DND-41 (cell line): Measurements from ENCODE around the gene DNM3.

ENCODE experiments used
- ATAC-seq: fragments of 200-7000 bp; cut with Tn5 transposase; 3 replicates; pipeline ENCODE4 v1.9.1; 2021; ENCODE audit warnings: low read depth; ENCODE audit not compliant: insufficient read depth
- DNase-seq: peaks from one replicate; pipeline ENCODE4 v3.0.0-alpha.2; 2020
- H2AFZ ChIP-seq: 2 replicates; pipeline ENCODE4 v1.6.0; 2012; ENCODE audit warnings: low read depth, low read length
- H3K27ac ChIP-seq: 2 replicates; pipeline ENCODE4 v1.5.1; 2012; ENCODE audit warnings: low read length, inconsistent platforms
- H3K27me3 ChIP-seq: fragments of 200-600 bp; sonication (generic); 2 replicates; pipeline ENCODE4 v1.6.0; 2012; ENCODE audit warnings: low read length, mild to moderate bottlenecking, inconsistent platforms; ENCODE audit not compliant: insufficient read depth, poor library complexity
- H3K36me3 ChIP-seq: 2 replicates; pipeline ENCODE4 v1.5.1; 2012; ENCODE audit warnings: low read length, inconsistent platforms; ENCODE audit not compliant: insufficient read depth
- H3K4me1 ChIP-seq: 2 replicates; pipeline ENCODE4 v1.5.1; 2012; ENCODE audit warnings: mild to moderate bottlenecking, low read length; ENCODE audit not compliant: insufficient read depth
- H3K4me2 ChIP-seq: 2 replicates; pipeline ENCODE4 v1.6.0; 2012; ENCODE audit warnings: mild to moderate bottlenecking, moderate library complexity, low read length, inconsistent platforms; ENCODE audit not compliant: insufficient read depth
- H3K4me3 ChIP-seq, 2 experiments: fragments of 200-600 bp in 1 of 2; shearing (Covaris generic) in 1 of 2; 2 replicates each; pipeline ENCODE4 v1.5.1; 2012 to 2016; ENCODE audit warnings: inconsistent platforms in 2 of 2, low read length in 2 of 2, mild to moderate bottlenecking in 2 of 2, low read depth in 1 of 2, moderate library complexity in 1 of 2
- H3K79me2 ChIP-seq: 2 replicates; pipeline ENCODE4 v1.6.0; 2012; ENCODE audit warnings: low read length, inconsistent platforms; ENCODE audit not compliant: insufficient read depth
- H3K9ac ChIP-seq: 2 replicates; pipeline ENCODE4 v1.6.0; 2012; ENCODE audit warnings: low read depth, mild to moderate bottlenecking, inconsistent platforms, low read length, moderate library complexity
- H3K9me3 ChIP-seq: 2 replicates; pipeline ENCODE4 v1.5.1; 2012; ENCODE audit warnings: low read length, moderate library complexity, mild to moderate bottlenecking, inconsistent platforms; ENCODE audit not compliant: insufficient read depth, severe bottlenecking
- H4K20me1 ChIP-seq: 2 replicates; pipeline ENCODE4 v1.6.0; 2012; ENCODE audit warnings: low read length; ENCODE audit not compliant: insufficient read depth
- EZH2 ChIP-seq: IDR thresholded peaks from 3 replicates; pipeline ENCODE4 v1.6.1; 2012; ENCODE audit warnings: borderline replicate concordance, low read depth, mild to moderate bottlenecking, moderate library complexity, low read length, inconsistent platforms; ENCODE audit not compliant: severe bottlenecking
- TF ChIP-seq, protein P1 (sequence below): IDR thresholded peaks from 2 replicates; pipeline ENCODE4 v1.5.1; 2012; ENCODE audit warnings: borderline replicate concordance, low read length, moderate library complexity, mild to moderate bottlenecking; ENCODE audit not compliant: poor library complexity, severe bottlenecking; ENCODE audit errors: extremely low read depth

Gene DNM3

GRCh38 chr1:172145231-172145651, 303.9 kb downstream of the DNM3 start:
- Histone ChIP-seq H3K4me2 (no peak overlapping the region), H3K4me1 (no peaks in the 10 kb centered on the region), H3K9me3 (no peaks in the 10 kb centered on the region), H3K9ac (no peak overlapping the region), H3K27me3 (peaks cover 4% of the 10 kb centered on the region), H4K20me1 (no peaks in the 10 kb centered on the region), H3K79me2 (no peaks in the 10 kb centered on the region), H3K27ac (no peak overlapping the region), H3K4me3 (no peak overlapping the region), H2AFZ (no peak overlapping the region), H3K36me3 (no peaks in the 10 kb centered on the region)
- DNase-seq, result no peak
- TF ChIP-seq EZH2, result no peak
- TF ChIP-seq, protein P1, sequence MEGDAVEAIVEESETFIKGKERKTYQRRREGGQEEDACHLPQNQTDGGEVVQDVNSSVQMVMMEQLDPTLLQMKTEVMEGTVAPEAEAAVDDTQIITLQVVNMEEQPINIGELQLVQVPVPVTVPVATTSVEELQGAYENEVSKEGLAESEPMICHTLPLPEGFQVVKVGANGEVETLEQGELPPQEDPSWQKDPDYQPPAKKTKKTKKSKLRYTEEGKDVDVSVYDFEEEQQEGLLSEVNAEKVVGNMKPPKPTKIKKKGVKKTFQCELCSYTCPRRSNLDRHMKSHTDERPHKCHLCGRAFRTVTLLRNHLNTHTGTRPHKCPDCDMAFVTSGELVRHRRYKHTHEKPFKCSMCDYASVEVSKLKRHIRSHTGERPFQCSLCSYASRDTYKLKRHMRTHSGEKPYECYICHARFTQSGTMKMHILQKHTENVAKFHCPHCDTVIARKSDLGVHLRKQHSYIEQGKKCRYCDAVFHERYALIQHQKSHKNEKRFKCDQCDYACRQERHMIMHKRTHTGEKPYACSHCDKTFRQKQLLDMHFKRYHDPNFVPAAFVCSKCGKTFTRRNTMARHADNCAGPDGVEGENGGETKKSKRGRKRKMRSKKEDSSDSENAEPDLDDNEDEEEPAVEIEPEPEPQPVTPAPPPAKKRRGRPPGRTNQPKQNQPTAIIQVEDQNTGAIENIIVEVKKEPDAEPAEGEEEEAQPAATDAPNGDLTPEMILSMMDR, result no peak
- ATAC-seq, result no peak

DNA sequence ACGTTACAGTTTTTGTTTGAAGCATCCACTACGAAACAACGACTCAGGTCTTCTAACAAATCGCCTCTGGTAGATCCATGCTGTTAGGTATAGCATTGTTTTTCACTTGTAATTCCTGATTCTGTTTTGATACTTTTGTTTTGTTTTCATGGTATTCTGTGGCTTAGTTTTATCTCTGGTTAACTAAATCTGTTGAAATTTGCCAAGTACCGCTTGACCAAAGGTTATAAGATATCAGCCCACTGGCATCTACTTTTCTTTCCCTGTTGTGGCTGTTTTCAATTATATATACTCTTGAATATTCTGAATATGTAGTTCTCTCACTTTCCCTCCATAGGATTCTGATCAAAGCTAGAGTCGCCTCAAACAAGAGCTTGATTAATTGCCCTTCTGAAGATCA, 304.4 kb downstream of the DNM3 start:
- Histone ChIP-seq H3K27me3 (peaks cover 4% of the 10 kb centered on the region), H4K20me1 (no peaks in the 10 kb centered on the region), H3K9ac (no peak overlapping the region), H3K36me3 (no peaks in the 10 kb centered on the region), H3K4me1 (no peaks in the 10 kb centered on the region), H3K4me2 (no peak overlapping the region), H3K79me2 (no peaks in the 10 kb centered on the region), H3K9me3 (no peaks in the 10 kb centered on the region), H2AFZ (no peak overlapping the region), H3K4me3 (no peak overlapping the region), H3K27ac (no peak overlapping the region)
- TF ChIP-seq, protein P1, result no peak
- TF ChIP-seq EZH2, result no peak
- no peak for ATAC-seq
- DNase-seq, result no peak

DNA sequence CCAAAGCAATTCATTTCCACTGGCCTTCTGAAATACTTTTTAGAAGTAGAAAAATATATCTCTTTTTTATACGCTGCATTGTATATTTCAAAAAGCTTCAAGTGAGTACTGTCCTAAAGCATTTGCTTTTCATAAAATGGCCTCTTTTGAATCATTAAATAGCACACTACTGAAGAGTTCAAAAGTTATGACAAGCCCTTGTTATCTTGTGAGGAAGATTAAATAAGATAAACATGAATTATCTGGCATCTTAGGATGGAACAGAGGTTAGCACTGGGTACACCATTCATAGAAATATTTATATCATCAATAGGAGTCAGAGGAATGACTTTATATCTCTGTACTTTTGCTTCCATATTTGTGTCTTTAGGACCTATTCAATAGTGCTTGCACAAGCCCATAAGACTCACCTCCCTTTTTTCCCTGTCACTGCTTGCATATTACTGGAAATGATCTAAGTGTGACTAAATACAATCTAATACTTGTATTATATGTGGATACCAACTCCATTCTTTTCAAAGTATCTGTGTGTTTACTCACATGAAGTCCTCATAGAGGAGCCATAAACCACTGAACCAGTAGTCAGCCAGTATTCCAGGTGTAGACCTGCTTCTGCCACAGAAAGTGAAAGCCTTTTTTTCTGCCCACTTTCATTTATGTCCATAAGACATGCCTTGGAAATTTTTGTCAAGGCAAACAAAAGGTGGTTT, 305.0 kb downstream of the DNM3 start:
- Histone ChIP-seq H3K79me2 (no peaks in the 10 kb centered on the region), H3K4me2 (no peak overlapping the region), H3K9me3 (no peaks in the 10 kb centered on the region), H3K36me3 (no peaks in the 10 kb centered on the region), H2AFZ (no peak overlapping the region), H3K9ac (no peak overlapping the region), H4K20me1 (no peaks in the 10 kb centered on the region), H3K4me3 (no peak overlapping the region), H3K4me1 (no peaks in the 10 kb centered on the region), H3K27ac (no peak overlapping the region), H3K27me3 (peaks cover 4% of the 10 kb centered on the region)
- ATAC-seq (no peak), DNase-seq (no peak)
- TF ChIP-seq EZH2, result no peak

- Histone ChIP-seq H3K36me3 (no peaks in the 10 kb centered on the region), H3K27me3 (peaks cover 4% of the 10 kb centered on the region), H4K20me1 (no peaks in the 10 kb centered on the region), H3K9ac (no peak overlapping the region), H3K9me3 (no peaks in the 10 kb centered on the region), H3K27ac (no peak overlapping the region), H3K4me3 (no peak overlapping the region), H3K4me2 (no peak overlapping the region), H3K79me2 (no peaks in the 10 kb centered on the region), H2AFZ (no peak overlapping the region), H3K4me1 (no peaks in the 10 kb centered on the region)
- no peak for TF ChIP-seq EZH2
- TF ChIP-seq, protein P1, result no peak
- ATAC-seq (no peak), DNase-seq (no peak)
These were observed 306.2 kb downstream of the DNM3 start for GRCh38 chr1:172147541-172147940.
